Left ventricle myocardium inferior (tissue), 1 donor: Measurements from ENCODE around the gene OR4S1. TPM values are rescaled to one million over a fixed set of nuclear protein-coding genes. Genes with fewer than 3 reads are reported as not detected.

Source experiments
- DNase-seq: peaks from one replicate; pipeline ENCODE4 v3.0.0-alpha.2; 2020
- H3K27ac ChIP-seq: fragments of 200-600 bp; replicated peaks from 2 replicates; pipeline ENCODE4 v1.8.0; 2021
- H3K27me3 ChIP-seq: fragments of 200-600 bp; 2 replicates; pipeline ENCODE4 v1.8.0; 2021; ENCODE audit warnings: low read depth
- H3K36me3 ChIP-seq: fragments of 200-600 bp; 2 replicates; pipeline ENCODE4 v1.8.0; 2021
- H3K4me1 ChIP-seq: fragments of 200-600 bp; 2 replicates; pipeline ENCODE4 v1.8.0; 2021
- H3K4me3 ChIP-seq: fragments of 200-600 bp; 2 replicates; pipeline ENCODE4 v1.8.0; 2021; ENCODE audit warnings: mild to moderate bottlenecking, moderate library complexity
- H3K9me3 ChIP-seq: fragments of 200-600 bp; replicated peaks from 2 replicates; pipeline ENCODE4 v1.8.0; 2021
- intact Hi-C: fragments of 100-400 bp; cut with micrococcal nuclease; formaldehyde crosslinking; loops from one replicate; pipeline ENCODE4 v1.11.0; 2022
- long read RNA-seq: library from polyadenylated mRNA; unstranded; transcript quantifications from one replicate; pipeline ENCODE4 v2.0.0, GENCODE V29; 2021
- total RNA-seq: library from RNA; stranded (reverse); fragmentation: NEBNext Ultra II Directional; extraction: Animal tissue kit (Norgen Biotek cat#: 25700); gene quantifications from one replicate; pipeline ENCODE4 v1.2.1, GENCODE V29; 2021
- TF ChIP-seq, protein P1 (sequence below): fragments of 200-600 bp; IDR thresholded peaks from 2 replicates; pipeline ENCODE4 v1.8.0; 2021; ENCODE audit warnings: antibody characterized with exemption, mild to moderate bottlenecking, borderline replicate concordance
- donor health status: DM: no; HTN: yes; CAD: no; lungs with severe emphysema.

The OR4S1 gene, protein sequence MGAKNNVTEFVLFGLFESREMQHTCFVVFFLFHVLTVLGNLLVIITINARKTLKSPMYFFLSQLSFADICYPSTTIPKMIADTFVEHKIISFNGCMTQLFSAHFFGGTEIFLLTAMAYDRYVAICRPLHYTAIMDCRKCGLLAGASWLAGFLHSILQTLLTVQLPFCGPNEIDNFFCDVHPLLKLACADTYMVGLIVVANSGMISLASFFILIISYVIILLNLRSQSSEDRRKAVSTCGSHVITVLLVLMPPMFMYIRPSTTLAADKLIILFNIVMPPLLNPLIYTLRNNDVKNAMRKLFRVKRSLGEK
- total RNA-seq: not detected
- long read RNA-seq: 0 reads

DNA sequence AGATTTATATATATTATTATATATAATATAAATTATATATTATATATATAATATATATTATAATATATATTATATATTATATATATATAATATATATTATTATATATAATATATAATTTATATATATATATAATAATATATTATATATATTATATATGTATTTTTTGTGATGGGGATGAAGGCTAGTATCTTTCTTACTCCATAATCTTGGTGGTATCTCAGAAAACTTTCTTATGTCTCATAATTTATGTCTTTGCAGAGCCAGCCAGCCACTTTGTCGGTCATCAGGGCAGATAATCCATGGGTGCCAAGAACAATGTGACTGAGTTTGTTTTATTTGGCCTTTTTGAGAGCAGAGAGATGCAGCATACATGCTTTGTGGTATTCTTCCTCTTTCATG lies at the start of gene OR4S1:
Gene OR4S1, plus strand, starts transcription at position 301 of the 400 bp plus-strand sequence. Its CDS starts 0 bp downstream, at position 301.
- no peak for DNase-seq
- TF ChIP-seq, protein P1, sequence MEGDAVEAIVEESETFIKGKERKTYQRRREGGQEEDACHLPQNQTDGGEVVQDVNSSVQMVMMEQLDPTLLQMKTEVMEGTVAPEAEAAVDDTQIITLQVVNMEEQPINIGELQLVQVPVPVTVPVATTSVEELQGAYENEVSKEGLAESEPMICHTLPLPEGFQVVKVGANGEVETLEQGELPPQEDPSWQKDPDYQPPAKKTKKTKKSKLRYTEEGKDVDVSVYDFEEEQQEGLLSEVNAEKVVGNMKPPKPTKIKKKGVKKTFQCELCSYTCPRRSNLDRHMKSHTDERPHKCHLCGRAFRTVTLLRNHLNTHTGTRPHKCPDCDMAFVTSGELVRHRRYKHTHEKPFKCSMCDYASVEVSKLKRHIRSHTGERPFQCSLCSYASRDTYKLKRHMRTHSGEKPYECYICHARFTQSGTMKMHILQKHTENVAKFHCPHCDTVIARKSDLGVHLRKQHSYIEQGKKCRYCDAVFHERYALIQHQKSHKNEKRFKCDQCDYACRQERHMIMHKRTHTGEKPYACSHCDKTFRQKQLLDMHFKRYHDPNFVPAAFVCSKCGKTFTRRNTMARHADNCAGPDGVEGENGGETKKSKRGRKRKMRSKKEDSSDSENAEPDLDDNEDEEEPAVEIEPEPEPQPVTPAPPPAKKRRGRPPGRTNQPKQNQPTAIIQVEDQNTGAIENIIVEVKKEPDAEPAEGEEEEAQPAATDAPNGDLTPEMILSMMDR: no peak
- intact Hi-C loops: no loop called here
- no peaks in the 10 kb centered on the region for H3K4me1 ChIP-seq
- H3K4me3 ChIP-seq: no peak within 1 kb of the TSS
- H3K27me3 ChIP-seq: no peaks in the 10 kb centered on the region
- H3K36me3 ChIP-seq: no peaks in the 10 kb centered on the region
- H3K9me3 ChIP-seq: peaks cover 19% of the 10 kb centered on the region
- H3K27ac ChIP-seq: no peak within 1 kb of the TSS

DNA sequence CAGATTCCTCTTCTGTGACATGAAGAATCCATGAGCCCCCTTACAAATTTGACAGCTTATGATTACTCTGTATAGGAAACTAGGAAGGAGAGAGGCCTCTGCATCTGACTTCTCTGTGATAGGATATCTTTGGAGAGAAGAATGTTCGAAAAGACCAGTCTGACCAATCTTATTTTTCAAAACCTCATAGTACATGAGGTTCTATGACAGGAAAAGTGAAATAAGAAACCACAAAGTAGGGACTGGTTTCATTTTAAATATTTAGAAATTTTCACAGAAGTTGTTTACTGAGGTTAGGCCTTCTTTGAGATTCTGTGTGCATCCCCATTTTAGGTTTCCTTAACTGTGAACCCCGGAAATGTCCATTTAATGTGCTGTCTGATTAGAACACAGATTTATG lies 44.4 kb upstream of the OR4S1 start:
- intact Hi-C loops: no loop called here
- Histone ChIP-seq H3K4me3 (no peak overlapping the region), H3K27me3 (no peaks in the 10 kb centered on the region), H3K36me3 (no peaks in the 10 kb centered on the region), H3K4me1 (no peaks in the 10 kb centered on the region), H3K27ac (no peak overlapping the region), H3K9me3 (peaks cover 12% of the 10 kb centered on the region)
- TF ChIP-seq, protein P1: no peak
- no peak for DNase-seq

DNA sequence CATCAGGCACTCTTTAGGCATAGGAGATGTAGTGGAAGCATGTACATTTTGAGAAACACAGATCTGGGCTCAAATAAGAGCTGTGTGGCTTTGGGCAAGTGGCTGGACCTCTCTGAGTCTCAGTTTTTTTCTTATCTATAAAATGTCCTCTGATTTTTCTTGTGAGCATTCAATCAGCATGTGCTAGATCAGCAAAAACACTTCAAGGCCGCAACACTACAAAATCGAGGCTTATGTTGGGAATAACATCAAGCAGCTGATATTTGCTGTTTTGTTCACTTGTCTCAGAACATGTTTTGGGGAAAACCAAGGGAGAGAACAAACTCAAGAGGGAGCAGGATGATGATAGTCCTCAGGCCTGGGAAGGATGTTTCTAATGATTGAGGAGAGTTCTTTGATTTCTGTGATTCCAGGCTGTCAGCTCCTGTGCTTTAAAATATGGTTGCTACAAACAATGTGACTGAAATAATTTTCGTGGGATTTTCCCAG lies 42.6 kb upstream of the OR4S1 start, which contains the start of gene OR4X1:
Gene OR4X1, plus strand, starts transcription at position 439 of the 489 bp plus-strand sequence. Its CDS starts 0 bp downstream, at position 439.
- Histone ChIP-seq H3K36me3 (no peaks in the 10 kb centered on the region), H3K9me3 (peaks cover 11% of the 10 kb centered on the region), H3K27ac (no peak within 1 kb of the TSS), H3K27me3 (no peaks in the 10 kb centered on the region), H3K4me1 (no peaks in the 10 kb centered on the region), H3K4me3 (no peak within 1 kb of the TSS)
- TF ChIP-seq, protein P1: no peak
- no peak for DNase-seq
- intact Hi-C loops: no loop called here

DNA sequence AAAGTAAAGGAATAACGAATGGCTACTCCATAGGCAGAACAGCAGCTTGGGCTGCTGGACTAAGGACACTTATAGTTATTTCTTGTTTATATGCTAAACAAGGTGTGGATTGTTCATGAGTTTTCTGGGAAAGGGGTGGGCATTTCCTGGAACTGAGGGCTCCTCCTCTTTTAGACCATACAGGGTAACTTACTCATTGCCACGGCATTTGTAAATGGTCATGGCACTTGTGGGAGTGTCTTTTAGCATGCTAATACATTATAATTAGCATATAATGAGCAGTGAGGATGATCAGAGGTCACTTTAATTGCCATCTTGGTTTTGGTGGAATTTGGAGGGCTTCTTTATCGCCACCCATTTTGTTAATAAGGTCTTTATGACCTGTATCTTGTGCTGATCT lies 35.4 kb upstream of the OR4S1 start:
- no peak overlapping the region for H3K27ac ChIP-seq
- no peaks in the 10 kb centered on the region for H3K9me3 ChIP-seq
- H3K4me3 ChIP-seq: no peak overlapping the region
- DNase-seq: no peak
- peaks cover 6% of the 10 kb centered on the region for H3K27me3 ChIP-seq
- TF ChIP-seq, protein P1: no peak
- intact Hi-C loops: no loop called here
- no peaks in the 10 kb centered on the region for H3K36me3 ChIP-seq
- H3K4me1 ChIP-seq: no peaks in the 10 kb centered on the region

GRCh38 chr11:48272606-48273005 lies 33.4 kb upstream of the OR4S1 start:
- peaks cover 6% of the 10 kb centered on the region for H3K27me3 ChIP-seq
- no peak overlapping the region for H3K4me3 ChIP-seq
- H3K9me3 ChIP-seq: peaks cover 4% of the 10 kb centered on the region
- TF ChIP-seq, protein P1: no peak
- no peak for DNase-seq
- H3K36me3 ChIP-seq: no peaks in the 10 kb centered on the region
- H3K4me1 ChIP-seq: no peaks in the 10 kb centered on the region
- intact Hi-C loops: no loop called here
- H3K27ac ChIP-seq: no peak overlapping the region
